Esophagus muscularis mucosa (tissue), 2 donors: Measurements from ENCODE around the gene CCDC9B.

ENCODE experiments used
- POLR2A ChIP-seq: fragments of 450-650 bp; IDR thresholded peaks from one replicate; pipeline ENCODE4 v1.6.1; 2017; ENCODE audit warnings: antibody characterized with exemption, moderate library complexity, mild to moderate bottlenecking, low read depth
- POLR2AphosphoS5 ChIP-seq, 2 donors: sonication (generic); formaldehyde crosslinking; IDR thresholded peaks; one replicate each; pipeline ENCODE4 v1.6.1; 2017; ENCODE audit warnings: antibody characterized with exemption in 2 of 2

GRCh38 chr15:40372981-40373380 lies 32.2 kb upstream of the CCDC9B start:
- TF ChIP-seq POLR2A, result no peak
- no peak for TF ChIP-seq POLR2AphosphoS5 (IDR thresholded peaks at IDR 0.05)
